GM20000 (cell line): ENCODE measurements around the gene MRPS23.
"Not testable (repeated sequence)": the region's sequence is repeated elsewhere in the genome, so short reads cannot be mapped to it uniquely, and the experiment has no call there.

ENCODE experiments used
- DNase-seq: peaks from one replicate; pipeline ENCODE4 v3.0.0; 2012; ENCODE audit warnings: low spot score
- TF ChIP-seq, protein P1 (sequence below): IDR thresholded peaks from 2 replicates; pipeline ENCODE4 v1.5.1; 2012; ENCODE audit warnings: mild to moderate bottlenecking, control low read depth; ENCODE audit errors: extremely low read depth, missing control alignments

The MRPS23 gene

GRCh38 chr17:57852955-57853328, 3.1 kb upstream of the MRPS23 start:
- TF ChIP-seq, protein P1, sequence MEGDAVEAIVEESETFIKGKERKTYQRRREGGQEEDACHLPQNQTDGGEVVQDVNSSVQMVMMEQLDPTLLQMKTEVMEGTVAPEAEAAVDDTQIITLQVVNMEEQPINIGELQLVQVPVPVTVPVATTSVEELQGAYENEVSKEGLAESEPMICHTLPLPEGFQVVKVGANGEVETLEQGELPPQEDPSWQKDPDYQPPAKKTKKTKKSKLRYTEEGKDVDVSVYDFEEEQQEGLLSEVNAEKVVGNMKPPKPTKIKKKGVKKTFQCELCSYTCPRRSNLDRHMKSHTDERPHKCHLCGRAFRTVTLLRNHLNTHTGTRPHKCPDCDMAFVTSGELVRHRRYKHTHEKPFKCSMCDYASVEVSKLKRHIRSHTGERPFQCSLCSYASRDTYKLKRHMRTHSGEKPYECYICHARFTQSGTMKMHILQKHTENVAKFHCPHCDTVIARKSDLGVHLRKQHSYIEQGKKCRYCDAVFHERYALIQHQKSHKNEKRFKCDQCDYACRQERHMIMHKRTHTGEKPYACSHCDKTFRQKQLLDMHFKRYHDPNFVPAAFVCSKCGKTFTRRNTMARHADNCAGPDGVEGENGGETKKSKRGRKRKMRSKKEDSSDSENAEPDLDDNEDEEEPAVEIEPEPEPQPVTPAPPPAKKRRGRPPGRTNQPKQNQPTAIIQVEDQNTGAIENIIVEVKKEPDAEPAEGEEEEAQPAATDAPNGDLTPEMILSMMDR, result no peak
- DNase-seq, result no peak

- TF ChIP-seq, protein P1, result no peak
- no peak for DNase-seq
These were observed 2.5 kb upstream of the MRPS23 start for GRCh38 chr17:57852092-57852954.

DNA sequence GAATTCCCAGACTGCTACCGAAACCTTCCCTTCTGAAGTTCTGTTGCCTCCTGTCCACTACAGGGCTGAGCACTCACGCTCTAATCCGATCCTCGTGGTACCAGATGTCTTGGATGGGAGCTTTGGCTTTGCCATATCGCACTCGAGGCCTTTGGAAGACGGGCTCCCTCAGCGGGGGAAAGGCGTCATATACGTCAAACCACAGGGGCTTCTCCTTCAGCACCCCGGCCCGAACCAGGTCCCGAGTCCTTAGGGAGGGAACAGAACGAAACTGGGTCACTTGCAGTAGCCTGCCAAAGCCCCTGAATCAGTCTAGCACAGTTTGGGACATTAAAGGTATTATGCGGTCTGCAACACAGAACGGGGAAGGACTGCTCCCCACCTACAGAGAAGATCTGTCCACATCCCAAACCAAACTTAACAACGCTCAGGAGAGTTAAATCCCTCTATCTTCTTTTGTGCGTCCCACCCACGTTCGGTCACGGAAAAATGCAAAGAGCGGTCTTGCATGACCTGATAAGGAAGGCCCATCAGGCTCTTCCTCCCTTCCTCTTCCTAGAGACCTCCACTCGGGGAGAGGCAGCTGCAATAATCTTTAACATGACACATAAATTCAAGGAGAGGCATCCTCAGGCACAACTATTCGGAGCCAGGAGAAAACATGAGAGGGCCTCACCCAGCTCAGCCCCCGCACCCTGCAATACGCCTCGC, 526 bp downstream of the MRPS23 start:
- no peak for DNase-seq
- TF ChIP-seq, protein P1, result no peak

GRCh38 chr17:57846056-57846945, 3.5 kb downstream of the MRPS23 start:
- DNase-seq, result not testable (repeated sequence)

DNA sequence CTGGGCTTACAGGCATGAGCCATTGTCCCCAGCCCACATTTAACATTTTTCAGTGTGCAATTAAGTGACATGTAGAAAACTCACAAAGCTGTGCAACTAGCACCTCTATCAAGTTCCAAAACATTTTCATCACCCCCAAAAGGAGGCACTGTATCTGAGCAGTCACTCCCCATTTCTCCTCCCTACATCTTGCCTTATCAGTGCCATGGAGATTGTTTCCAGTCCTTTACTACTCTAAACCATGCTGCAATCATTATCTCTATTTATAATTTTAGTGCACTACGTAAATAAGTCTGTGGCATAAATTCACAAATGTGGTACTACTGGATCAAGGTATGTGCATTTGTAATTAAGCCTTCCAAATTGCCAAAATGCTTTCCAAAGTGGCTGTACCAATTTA, 7.6 kb downstream of the MRPS23 start:
- TF ChIP-seq, protein P1, result no peak
- no peak for DNase-seq

DNA sequence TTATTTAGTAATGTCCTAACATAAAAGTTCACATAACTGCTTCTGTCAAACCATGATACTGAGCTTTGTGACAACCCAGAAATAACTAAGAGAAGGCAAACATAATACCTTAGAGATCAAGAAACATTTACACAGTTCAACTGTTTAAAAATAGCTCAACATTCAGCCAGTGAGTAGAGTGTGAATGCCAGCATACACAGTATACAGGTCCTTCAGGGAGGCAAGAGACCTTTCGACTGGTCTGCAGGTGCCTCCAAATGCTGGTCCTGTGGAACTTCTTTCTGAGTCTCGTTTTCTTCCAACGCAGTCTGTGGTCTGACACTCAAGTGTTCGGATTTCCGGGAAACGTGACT, 10.3 kb downstream of the MRPS23 start:
- DNase-seq, result no peak
- TF ChIP-seq, protein P1, result no peak

GRCh38 chr17:57838857-57839570, 10.8 kb downstream of the MRPS23 start:
- TF ChIP-seq, protein P1, result no peak
- DNase-seq, result no peak
